Activated naive CD4-positive, alpha-beta T cell treated with anti-CD3 and anti-CD28 coated beads, Interleukin-2, amount 50 U/mL, for 72 hours (primary cell): ENCODE data around the gene JARID2. TPM values are rescaled to one million over a fixed set of nuclear protein-coding genes. Genes with fewer than 3 reads are reported as not detected.
A peak's percentile ranks its signal among the peaks of the same experiment; 100 is the strongest.
"Not testable (repeated sequence)": the region's sequence is repeated elsewhere in the genome, so short reads cannot be mapped to it uniquely, and the experiment has no call there.

Source experiments
- ATAC-seq, 2 donors: fragments of 150-1000 bp; cut with Tn5 transposase; 2 replicates each; pipeline ENCODE4 v1.10.0; 2021; ENCODE audit warnings: mild to moderate bottlenecking in 2 of 2, moderate library complexity in 2 of 2
- DNase-seq, 2 donors: peaks; one replicate each; pipeline ENCODE4 v3.0.0; 2021 to 2022; ENCODE audit warnings: low spot score in 2 of 2
- H3K27ac Mint-ChIP-seq, 2 donors: one replicate each; pipeline ENCODE4 v1.8.0; 2022; ENCODE audit warnings: mild to moderate bottlenecking in 2 of 2, mixed read lengths in 2 of 2
- H3K36me3 Mint-ChIP-seq, 2 donors: one replicate each; pipeline ENCODE4 v1.8.0; 2022; ENCODE audit warnings: mixed read lengths in 2 of 2
- H3K9me3 Mint-ChIP-seq, 2 donors: one replicate each; pipeline ENCODE4 v1.8.0; 2022; ENCODE audit warnings: mixed read lengths in 2 of 2
- total RNA-seq, 2 donors: library from RNA; stranded (reverse); gene quantifications; one replicate each; pipeline ENCODE4 v1.2.3, GENCODE V29; 2022

JARID2 gene
- total RNA-seq, 2 donors from 2014 or later, result 35.3 to 36.3 TPM

DNA sequence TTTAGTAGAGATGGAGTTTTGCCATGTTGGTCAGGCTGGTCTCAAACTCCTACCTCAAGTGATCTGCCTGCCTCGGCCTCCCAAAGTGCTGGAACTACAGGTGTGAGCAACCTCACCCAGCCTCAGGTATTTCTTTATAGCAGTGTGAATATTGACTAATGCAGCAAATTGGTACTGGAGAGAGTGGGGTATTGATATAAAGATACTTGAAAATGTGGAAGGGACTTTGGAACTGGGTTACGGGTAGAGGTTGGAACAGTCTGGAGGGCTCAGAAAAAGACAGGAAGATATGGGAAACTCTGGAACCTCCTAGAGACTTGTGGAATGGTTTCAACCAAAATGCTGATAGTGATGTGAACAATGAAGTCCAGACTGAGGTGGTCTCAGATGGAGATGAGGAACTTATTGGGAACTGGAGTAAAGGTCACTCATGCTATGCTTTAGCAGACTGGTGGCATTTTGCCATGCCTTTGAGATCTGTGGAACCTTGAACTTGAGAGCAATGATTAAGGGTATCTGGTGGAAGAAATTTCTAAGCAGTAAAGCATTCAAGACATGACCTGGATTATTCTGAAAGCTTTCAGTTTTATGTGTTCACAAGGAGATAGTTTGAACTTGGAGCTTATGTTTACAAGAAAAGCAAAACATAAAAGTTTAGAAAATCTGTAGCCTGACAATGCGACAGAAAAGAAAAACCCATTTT is 289.8 kb downstream of the JARID2 start:
- DNase-seq, result no peak
- peaks cover 0 to 14% of the 10 kb centered on the region in 2 donors for H3K36me3 Mint-ChIP-seq
- H3K27ac Mint-ChIP-seq, result peak overlapping the region in 1 of 2 donors; percentile 19
- peaks cover 0 to 6% of the 10 kb centered on the region in 2 donors for H3K9me3 Mint-ChIP-seq
- ATAC-seq, result no peak

DNA sequence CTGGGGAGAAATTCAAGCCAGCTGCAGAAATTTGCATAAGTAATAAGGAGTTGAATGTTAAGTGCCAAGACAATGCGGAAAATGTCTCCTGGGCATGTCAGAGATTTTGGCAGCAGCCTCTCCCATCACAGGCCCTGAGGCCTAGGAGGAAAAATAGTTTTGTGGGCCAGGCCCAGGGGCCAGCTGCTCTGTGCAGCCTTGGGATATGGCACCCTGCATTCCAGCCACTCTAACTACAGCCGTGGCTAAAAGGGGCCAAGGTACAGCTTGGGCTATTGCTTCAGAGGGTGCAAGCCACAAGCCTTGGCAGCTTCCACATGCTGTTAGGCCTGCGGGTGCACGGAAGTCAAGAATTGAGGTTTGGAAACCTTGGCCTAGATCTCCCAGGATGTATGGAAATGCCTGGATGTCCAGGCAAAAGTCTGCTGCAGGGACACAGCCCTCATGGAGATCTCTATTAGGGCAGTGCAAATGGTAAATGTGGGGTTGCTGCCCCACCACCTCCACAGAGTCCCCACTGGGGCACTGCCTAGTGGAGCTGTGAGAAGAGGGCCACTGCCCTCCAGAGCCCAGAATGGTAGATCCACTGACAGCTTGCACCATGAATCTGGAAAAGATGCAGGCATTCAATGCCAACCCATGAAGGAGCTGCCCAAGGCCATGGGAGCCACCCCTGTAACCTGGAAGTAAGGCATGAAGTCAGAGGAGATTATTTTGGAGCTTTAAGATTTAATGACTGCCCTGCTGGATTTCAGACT is 290.5 kb downstream of the JARID2 start:
- H3K27ac Mint-ChIP-seq, result no peak overlapping the region
- ATAC-seq (no peak), DNase-seq (no peak)
- H3K36me3 Mint-ChIP-seq, result peaks cover 0 to 9% of the 10 kb centered on the region in 2 donors
- H3K9me3 Mint-ChIP-seq, result peaks cover 0 to 6% of the 10 kb centered on the region in 2 donors

- Mint-ChIP-seq H3K9me3 (peaks cover 0 to 6% of the 10 kb centered on the region in 2 donors), H3K27ac (no peak overlapping the region), H3K36me3 (peaks cover 0 to 9% of the 10 kb centered on the region in 2 donors)
- peak in 1 of 2 donors; percentile 18 for ATAC-seq
- no peak for DNase-seq
These were observed 292.2 kb downstream of the JARID2 start for GRCh38 chr6:15538106-15538505.

DNA sequence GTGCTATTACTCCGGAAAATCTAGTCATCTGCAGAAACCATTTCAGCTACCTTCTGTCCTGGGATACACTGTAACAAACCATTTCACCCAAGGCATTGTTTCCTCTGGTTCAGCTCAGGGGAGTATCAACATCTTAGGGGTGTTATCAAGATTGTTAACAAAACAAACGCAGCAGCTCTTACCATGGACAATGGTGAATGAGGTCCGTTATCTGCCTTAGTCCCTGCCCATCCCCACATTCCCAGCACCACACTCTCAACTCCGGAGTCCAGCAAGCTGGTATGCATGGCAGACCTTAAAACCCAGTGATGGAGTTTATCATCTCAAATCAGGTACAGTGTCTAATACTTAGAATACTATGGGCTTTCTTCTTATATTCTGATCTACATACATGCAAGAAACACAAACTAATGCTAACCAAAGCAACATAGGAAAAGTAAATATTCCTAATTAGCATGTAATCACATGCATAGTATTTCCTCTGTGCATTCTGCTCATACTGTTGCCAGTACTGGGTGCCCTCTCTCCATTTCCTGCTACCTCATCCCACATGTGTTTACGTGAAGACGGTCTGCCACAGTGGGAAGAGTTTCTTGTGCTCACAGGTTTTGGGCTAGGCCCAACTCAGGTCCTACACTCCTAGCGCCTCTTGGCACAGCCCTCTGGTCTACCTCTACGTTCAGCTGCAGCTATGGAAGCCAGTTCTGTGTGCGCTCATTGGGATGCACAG is 293.1 kb downstream of the JARID2 start:
- Mint-ChIP-seq H3K9me3 (peaks cover 0 to 10% of the 10 kb centered on the region in 2 donors), H3K27ac (peak overlapping the region in 1 of 2 donors; percentile 55), H3K36me3 (peaks cover 0 to 9% of the 10 kb centered on the region in 2 donors)
- no peak for ATAC-seq
- no peak for DNase-seq

GRCh38 chr6:15539722-15540270 is 293.9 kb downstream of the JARID2 start:
- Mint-ChIP-seq H3K9me3 (peaks cover 0 to 10% of the 10 kb centered on the region in 2 donors), H3K36me3 (peaks cover 0 to 16% of the 10 kb centered on the region in 2 donors), H3K27ac (no peak overlapping the region)
- no peak for DNase-seq
- no peak for ATAC-seq

DNA sequence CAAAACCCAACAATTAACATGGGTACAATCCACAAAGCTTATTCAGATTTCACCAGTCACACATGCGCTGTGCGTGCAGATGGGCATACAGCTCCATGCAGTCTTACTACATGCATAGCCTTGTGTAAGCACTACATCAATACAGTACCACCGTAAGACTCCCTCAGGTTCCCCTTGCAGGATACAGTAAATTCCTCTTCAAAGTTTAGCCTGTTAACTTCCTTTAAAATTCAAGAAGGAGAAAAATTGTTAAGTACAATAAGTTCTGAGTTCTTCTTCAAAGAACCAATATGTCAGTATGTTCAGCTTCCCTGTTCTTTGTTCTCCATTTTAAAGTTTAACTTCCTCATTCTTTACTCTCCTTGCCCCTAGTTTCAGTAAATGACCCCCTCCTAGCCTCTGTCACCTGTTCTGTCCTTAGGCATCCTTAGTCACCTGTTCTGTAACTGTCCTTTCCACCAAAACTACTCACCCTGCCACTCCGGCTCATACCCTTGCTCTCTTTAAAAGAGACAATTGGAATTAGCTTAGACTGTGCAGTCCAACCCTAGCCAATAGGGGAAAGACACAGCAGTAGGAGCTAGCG is 297.6 kb downstream of the JARID2 start:
- Mint-ChIP-seq H3K27ac (peak overlapping the region in 1 of 2 donors; percentile 56), H3K36me3 (peaks cover 0 to 14% of the 10 kb centered on the region in 2 donors)
- not testable (repeated sequence) for H3K9me3 Mint-ChIP-seq, DNase-seq, ATAC-seq

DNA sequence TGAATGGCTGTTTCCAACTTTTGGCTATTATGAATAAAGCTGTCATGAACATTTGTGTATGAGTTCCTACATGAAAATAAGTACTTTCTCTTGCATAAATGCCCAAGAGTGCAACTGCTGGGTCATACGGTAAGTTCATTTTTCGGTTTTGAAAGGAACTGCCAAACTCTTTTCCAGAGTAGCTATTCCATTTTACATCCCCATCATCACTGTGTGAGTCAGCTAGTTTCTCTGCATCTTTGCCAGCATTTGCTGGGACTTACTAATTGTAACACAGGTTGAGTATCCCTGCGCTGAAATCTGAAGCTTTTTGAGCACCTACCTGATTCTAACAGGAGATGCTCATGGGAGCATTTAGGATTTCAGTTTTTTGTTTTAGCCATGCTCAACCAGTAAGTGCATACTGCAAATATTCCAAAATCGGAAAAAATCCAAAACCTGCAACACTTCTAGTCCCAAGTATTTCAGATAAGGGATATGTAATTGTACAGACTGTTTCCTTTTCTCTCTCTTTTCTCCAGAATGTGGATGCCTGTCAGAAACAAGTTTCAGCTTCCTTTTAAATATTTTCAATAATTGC is 298.5 kb downstream of the JARID2 start:
- peaks cover 0 to 14% of the 10 kb centered on the region in 2 donors for H3K36me3 Mint-ChIP-seq
- DNase-seq, result no peak
- no peak for ATAC-seq
- H3K9me3 Mint-ChIP-seq, result peaks cover 0 to 8% of the 10 kb centered on the region in 2 donors
- H3K27ac Mint-ChIP-seq, result no peak overlapping the region

DNA sequence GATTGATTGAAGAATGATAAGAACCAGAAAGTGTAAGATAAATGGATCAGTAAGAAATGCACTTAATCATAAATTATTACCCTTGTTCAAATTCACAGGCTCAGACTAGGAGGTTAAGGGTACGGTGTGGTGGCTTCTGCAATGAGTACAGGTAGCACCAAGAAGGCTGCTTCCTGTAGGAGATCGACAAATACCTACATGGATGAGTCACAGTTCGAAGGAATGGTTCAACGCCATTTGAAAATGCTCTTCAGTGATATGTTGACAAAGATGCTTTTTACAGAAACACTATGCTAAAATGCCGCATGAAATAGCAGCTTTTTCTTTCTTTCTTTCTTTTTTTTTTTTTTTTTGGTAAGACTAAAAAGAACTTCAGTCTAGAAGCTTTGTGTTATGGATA is 300.7 kb downstream of the JARID2 start:
- H3K27ac Mint-ChIP-seq, result no peak overlapping the region
- ATAC-seq (no peak), DNase-seq (no peak)
- peaks cover 0 to 14% of the 10 kb centered on the region in 2 donors for H3K36me3 Mint-ChIP-seq
- peaks cover 0 to 8% of the 10 kb centered on the region in 2 donors for H3K9me3 Mint-ChIP-seq

DNA sequence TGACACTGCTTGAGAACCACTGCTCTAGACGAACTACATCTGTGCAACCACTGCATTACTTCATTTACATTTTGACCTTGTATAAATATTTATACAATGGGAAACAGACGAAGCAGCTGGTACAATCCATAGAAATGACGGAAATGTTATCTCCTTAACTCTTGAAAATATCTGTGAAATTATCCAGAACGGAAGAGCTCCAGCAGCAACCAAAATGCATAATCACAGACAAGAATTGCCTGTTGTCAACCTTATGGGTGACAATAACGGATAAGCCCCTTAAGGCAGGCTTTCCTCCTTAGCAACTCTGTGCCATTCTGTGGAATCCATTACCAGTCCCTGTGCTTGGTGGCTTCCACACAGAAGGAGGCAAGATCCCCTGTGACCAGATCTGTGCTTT is 301.5 kb downstream of the JARID2 start:
- H3K9me3 Mint-ChIP-seq, result peaks cover 0 to 8% of the 10 kb centered on the region in 2 donors
- DNase-seq (no peak), ATAC-seq (no peak)
- H3K27ac Mint-ChIP-seq, result no peak overlapping the region
- peaks cover 0 to 14% of the 10 kb centered on the region in 2 donors for H3K36me3 Mint-ChIP-seq

GRCh38 chr6:15549371-15549770 is 303.5 kb downstream of the JARID2 start:
- peaks cover 0 to 3% of the 10 kb centered on the region in 2 donors for H3K9me3 Mint-ChIP-seq
- H3K27ac Mint-ChIP-seq, result no peak overlapping the region
- ATAC-seq (no peak), DNase-seq (no peak)
- peaks cover 0 to 10% of the 10 kb centered on the region in 2 donors for H3K36me3 Mint-ChIP-seq

- Mint-ChIP-seq H3K27ac (no peak overlapping the region), H3K36me3 (no peaks in the 10 kb centered on the region), H3K9me3 (peaks cover 0 to 3% of the 10 kb centered on the region in 2 donors)
- ATAC-seq (no peak), DNase-seq (no peak)
These were observed 304.8 kb downstream of the JARID2 start for GRCh38 chr6:15550546-15551123.

DNA sequence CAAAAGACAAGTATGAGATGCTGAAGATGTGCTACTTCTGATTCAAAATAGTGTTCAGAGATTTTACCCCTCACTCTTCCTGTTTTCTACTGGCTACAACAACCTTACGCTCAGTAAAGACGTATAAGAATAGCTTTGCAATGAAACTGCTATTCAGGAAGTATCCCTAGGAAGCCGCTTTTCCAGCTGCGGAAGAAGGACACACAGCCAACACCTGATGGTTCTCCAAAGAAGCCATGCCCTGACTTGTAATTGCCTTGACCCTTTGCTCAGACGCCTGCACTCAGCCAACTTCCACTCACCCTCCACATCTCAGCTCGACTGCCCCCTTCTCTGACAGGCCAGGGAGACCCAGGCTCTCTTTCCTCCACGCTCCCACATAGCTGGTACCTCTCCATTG is 305.4 kb downstream of the JARID2 start:
- H3K36me3 Mint-ChIP-seq, result no peaks in the 10 kb centered on the region
- peaks cover 0 to 3% of the 10 kb centered on the region in 2 donors for H3K9me3 Mint-ChIP-seq
- no peak for ATAC-seq
- peak overlapping the region in 1 of 2 donors; percentile 63 for H3K27ac Mint-ChIP-seq
- DNase-seq, result no peak

- Mint-ChIP-seq H3K9me3 (peaks cover 0 to 1% of the 10 kb centered on the region in 2 donors), H3K36me3 (no peaks in the 10 kb centered on the region), H3K27ac (peak overlapping the region in 1 of 2 donors; percentile 63)
- no peak for ATAC-seq
- DNase-seq, result no peak
These were observed 305.9 kb downstream of the JARID2 start for GRCh38 chr6:15551798-15552197.

- H3K27ac Mint-ChIP-seq, result no peak overlapping the region
- DNase-seq (no peak), ATAC-seq (no peak)
- H3K9me3 Mint-ChIP-seq, result no peaks in the 10 kb centered on the region
- H3K36me3 Mint-ChIP-seq, result no peaks in the 10 kb centered on the region
These were observed 307.2 kb downstream of the JARID2 start for GRCh38 chr6:15553031-15553430.

DNA sequence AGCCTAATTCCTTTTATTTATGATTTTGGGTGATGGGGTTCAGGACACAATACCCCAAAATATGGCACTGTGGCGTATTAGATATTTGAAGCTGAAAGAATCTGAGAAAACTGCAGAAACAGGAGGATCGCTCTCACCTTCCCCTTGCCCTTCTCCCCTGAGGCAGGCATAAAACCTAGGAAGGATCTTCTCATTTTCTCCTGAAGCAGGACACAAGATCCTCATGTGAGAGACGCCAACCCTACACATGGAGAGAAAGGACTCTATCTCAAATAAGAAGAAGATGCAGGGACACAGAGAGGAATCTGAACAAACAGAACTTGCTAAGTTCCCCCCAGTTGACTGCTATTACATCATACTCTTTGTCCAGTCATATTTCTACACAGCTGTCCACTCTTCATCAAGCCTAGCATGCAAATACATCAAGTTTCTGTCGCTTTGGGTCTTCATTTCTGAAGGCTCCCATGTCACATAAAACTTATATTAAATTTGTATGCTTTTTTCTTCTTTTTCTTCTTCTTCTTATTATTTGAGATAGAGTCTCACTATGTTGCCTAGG is 307.9 kb downstream of the JARID2 start:
- Mint-ChIP-seq H3K36me3 (no peaks in the 10 kb centered on the region), H3K9me3 (no peaks in the 10 kb centered on the region), H3K27ac (no peak overlapping the region)
- DNase-seq (no peak), ATAC-seq (no peak)
